K562 (cell line): Measurements from ENCODE around the gene TMEM86B. TPM values are rescaled to one million over a fixed set of nuclear protein-coding genes. Genes with fewer than 3 reads are reported as not detected.

Source experiments
- ETV6 ChIP-seq, 3 experiments: fragments of 150-350 bp in 1 of 3; sonication (generic) in 1 of 3; formaldehyde crosslinking in 1 of 3; IDR thresholded peaks; 2 replicates each; pipeline versions ENCODE4 v1.6.1 to v1.8.0; 2014 to 2022; ENCODE audit warnings: borderline replicate concordance in 2 of 3, low read depth in 2 of 3, antibody characterized with exemption in 1 of 3, low read length in 1 of 3, mild to moderate bottlenecking in 1 of 3, missing genetic modification reagents in 1 of 3
- ILK ChIP-seq: fragments of 450-650 bp; IDR thresholded peaks from 2 replicates; pipeline ENCODE4 v1.6.1; 2016; ENCODE audit warnings: missing genetic modification characterization, low read depth, mild to moderate bottlenecking, missing compliant biosample characterization, moderate library complexity, borderline replicate concordance
- PTBP1 ChIP-seq: fragments of 200-400 bp; formaldehyde crosslinking; IDR thresholded peaks from 2 replicates; pipeline ENCODE4 v1.6.1; 2017; ENCODE audit warnings: low read depth, low read length
- SIN3A ChIP-seq, 2 experiments: fragments of 150-350 bp in 1 of 2; IDR thresholded peaks; 2 replicates each; pipeline ENCODE4 v1.6.1; 2011 to 2016; ENCODE audit warnings: borderline replicate concordance in 2 of 2, low read depth in 2 of 2, low read length in 2 of 2, mild to moderate bottlenecking in 2 of 2, moderate library complexity in 2 of 2; ENCODE audit not compliant: control insufficient read depth in 1 of 2
- SRSF7 ChIP-seq: fragments of 200-400 bp; formaldehyde crosslinking; optimal IDR thresholded peaks from 2 replicates; pipeline ENCODE3; 2017; ENCODE audit warnings: mild to moderate bottlenecking, low read depth, low read length
- U2AF2 ChIP-seq: fragments of 200-400 bp; formaldehyde crosslinking; optimal IDR thresholded peaks from 2 replicates; pipeline ENCODE3; 2017; ENCODE audit warnings: low read depth, mild to moderate bottlenecking, low read length
- ZKSCAN3 ChIP-seq: fragments of 250-450 bp; sonication (Bioruptor Pico); IDR thresholded peaks from 2 replicates; pipeline ENCODE4 v1.4.0; 2020
- ZNF41 ChIP-seq: fragments of 250-450 bp; sonication (Bioruptor Pico); conservative IDR thresholded peaks from 2 replicates; pipeline ENCODE4 v1.4.0; 2020; ENCODE audit warnings: mild to moderate bottlenecking
- ZNF431 ChIP-seq: sonication (generic); formaldehyde crosslinking; IDR thresholded peaks from 2 replicates; pipeline ENCODE4 v1.8.0; 2022; ENCODE audit warnings: mild to moderate bottlenecking, missing genetic modification reagents
- polyA plus RNA-seq, 8 experiments: library from polyadenylated mRNA; depleted of rRNA in 4 of 8; stranded (reverse) in 5 of 8; unstranded in 3 of 8; fragments of >200 nt; fragmentation: Nextera tagmentation in 2 of 8; fragmentation: Illumina TruSeq in 1 of 8; extraction: Ambion mirVana in 2 of 8; extraction: Trizol in 1 of 8; gene quantifications; 2 replicates each; pipeline versions ENCODE4 v1.2.1 to v1.2.3, GENCODE V29; 2011 to 2014; ENCODE audit warnings: inconsistent platforms in 1 of 8, missing spikeins in 1 of 8
- total RNA-seq, 7 experiments: library from RNA; depleted of rRNA in 6 of 7; stranded (reverse); fragments of >200 nt in 6 of 7; fragmentation: Illumina TruSeq in 2 of 7; extraction: Trizol in 2 of 7; gene quantifications; 2 replicates each; pipeline versions ENCODE4 v1.2.1 to v1.2.3, GENCODE V29; 2011 to 2021; ENCODE audit warnings: low replicate concordance in 1 of 7
- TF ChIP-seq, protein P1 (sequence below): IDR thresholded peaks from 2 replicates; pipeline ENCODE4 v1.6.1; 2016; ENCODE audit warnings: missing genetic modification characterization, missing compliant biosample characterization
- TF ChIP-seq, protein P2 (sequence below): sonication (generic); formaldehyde crosslinking; IDR thresholded peaks from 2 replicates; pipeline ENCODE4 v1.9.0; 2022; ENCODE audit warnings: mild to moderate bottlenecking, missing genetic modification reagents

Gene TMEM86B
- total and polyA plus RNA-seq, 9 of the 15 experiments (the other 6 are each of a cell fraction or from before 2014, with no cell fraction given): 0.28 to 7.9 (median 2.1) TPM

DNA sequence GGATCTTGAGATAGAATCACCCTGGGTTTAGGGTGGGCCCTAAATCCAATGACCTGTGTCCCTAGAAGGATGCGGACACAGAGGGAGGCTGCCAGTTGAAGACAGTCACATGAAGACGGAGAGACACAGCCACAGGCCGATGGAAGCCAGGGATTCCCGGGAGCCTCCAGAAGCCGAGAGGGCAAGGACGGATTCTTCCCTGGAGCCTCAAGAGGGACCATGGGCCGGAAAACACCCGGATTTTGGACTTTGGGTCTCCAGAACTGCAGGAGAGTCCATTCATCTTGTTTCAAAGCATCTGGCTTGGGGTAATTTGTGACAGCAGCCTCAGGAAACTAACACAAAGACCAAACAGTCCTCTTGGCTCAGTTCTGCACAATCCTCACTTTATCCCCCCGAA is 2.3 kb downstream of the TMEM86B start (continued):
- TF ChIP-seq U2AF2 (no peak), PTBP1 (no peak), ZNF431 (CRISPR knock-in tag) (no peak), ILK (no peak), ETV6 (IDR thresholded peaks at IDR 0.05; ENCODE audit: borderline replicate concordance in 1 of 2, low read depth in 2 of 2, low read length in 1 of 2) (no peak), ETV6 (CRISPR knock-in tag; IDR thresholded peaks at IDR 0.05; ENCODE audit: borderline replicate concordance) (no peak), ZNF41 (CRISPR knock-in tag) (no peak), SIN3A (IDR thresholded peaks at IDR 0.05; ENCODE audit: borderline replicate concordance in 2 of 2, control insufficient read depth in 1 of 2, low read depth in 2 of 2, low read length in 2 of 2) (no peak), ZKSCAN3 (no peak), SRSF7 (no peak)
- TF ChIP-seq, protein P1, sequence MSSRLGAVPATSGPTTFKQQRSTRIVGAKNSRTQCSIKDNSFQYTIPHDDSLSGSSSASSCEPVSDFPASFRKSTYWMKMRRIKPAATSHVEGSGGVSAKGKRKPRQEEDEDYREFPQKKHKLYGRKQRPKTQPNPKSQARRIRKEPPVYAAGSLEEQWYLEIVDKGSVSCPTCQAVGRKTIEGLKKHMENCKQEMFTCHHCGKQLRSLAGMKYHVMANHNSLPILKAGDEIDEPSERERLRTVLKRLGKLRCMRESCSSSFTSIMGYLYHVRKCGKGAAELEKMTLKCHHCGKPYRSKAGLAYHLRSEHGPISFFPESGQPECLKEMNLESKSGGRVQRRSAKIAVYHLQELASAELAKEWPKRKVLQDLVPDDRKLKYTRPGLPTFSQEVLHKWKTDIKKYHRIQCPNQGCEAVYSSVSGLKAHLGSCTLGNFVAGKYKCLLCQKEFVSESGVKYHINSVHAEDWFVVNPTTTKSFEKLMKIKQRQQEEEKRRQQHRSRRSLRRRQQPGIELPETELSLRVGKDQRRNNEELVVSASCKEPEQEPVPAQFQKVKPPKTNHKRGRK: no peak
- TF ChIP-seq, protein P2, sequence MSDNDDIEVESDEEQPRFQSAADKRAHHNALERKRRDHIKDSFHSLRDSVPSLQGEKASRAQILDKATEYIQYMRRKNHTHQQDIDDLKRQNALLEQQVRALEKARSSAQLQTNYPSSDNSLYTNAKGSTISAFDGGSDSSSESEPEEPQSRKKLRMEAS: no peak
